GM19238 (cell line): ENCODE results near the gene SMARCB1.

Source experiments
- DNase-seq: peaks from one replicate; pipeline ENCODE4 v3.0.0; 2011; ENCODE audit warnings: low spot score; ENCODE audit not compliant: insufficient read length

SMARCB1 gene

DNA sequence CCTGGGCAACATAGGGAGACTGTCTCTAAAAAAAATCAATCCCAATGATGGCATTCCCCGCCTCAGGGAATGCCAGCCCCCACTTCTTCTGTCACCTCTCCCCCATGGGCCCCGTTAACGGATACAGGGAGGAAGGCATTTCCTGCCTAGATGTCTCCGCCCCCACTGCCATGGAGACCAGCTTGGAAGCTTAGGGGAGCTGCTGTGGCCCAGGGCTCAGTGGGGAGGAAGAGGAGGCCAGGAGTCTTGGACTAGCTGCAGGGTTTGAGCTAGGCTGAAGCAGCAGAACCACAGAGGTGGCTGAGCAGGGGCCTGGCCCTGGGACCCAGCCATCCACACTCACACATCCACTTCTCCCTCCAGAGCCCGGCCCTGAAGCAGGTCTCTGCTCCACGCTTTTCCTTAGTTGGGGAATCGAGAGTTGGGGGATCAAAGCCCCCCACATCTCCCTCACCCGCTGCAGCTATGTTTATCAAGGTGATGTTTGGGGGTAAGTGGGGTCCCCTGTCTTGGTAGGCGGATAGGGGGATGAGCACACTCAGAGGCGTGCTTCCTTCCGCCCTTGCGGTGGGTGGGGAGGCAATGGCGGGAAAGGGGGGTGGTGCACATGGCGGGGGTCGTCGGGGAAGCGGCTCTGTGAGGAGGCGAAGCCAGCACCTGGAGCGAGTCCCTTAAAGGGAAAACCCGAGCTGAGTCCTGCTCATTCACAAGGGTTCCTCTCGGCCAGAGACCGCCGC is 23.8 kb upstream of the SMARCB1 start, which contains the start of gene C22orf15:
Gene C22orf15 (plus strand): TSS at position 149 of the 737 bp plus-strand sequence. CDS start 317 bp downstream, at position 466.
- no peak for DNase-seq

DNA sequence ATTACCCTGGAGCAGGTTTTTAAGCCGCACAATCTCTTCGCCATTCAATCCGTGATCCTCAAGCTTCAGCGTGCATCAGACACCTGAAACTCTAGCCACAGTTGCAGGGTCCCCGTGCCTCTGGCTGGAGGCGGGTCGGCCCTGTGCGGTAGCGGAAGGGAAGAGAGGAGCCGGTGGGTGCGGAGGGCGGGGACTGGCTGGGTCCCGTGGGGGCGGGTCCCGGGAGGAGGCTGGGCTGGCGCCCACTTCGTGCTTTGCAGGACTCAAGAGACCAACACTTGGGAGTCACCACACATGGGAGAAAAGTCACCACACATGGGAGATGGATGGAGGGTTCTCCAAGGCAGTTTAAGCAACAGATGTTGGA is 23.2 kb upstream of the SMARCB1 start:
- DNase-seq = no peak

DNA sequence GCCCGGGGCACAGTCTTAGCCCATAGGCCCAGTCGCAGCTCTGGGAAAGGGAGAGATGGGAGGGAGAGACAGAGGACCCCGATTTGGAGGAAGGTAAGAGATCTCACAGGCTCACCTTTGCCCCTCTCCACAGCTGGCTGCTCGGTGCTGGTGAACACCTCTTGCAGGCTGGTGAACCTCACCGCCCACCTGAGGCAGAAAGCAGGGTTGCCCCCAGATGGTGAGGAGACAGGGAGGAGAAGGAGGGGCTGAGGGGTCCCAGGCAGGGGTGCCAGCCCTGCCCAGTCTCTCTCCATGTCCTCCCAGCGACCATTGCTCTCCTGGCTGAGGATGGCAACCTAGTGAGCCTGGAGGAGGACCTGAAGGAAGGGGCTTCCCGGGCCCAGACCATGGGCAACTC is 22.8 kb upstream of the SMARCB1 start:
- DNase-seq = no peak

DNA sequence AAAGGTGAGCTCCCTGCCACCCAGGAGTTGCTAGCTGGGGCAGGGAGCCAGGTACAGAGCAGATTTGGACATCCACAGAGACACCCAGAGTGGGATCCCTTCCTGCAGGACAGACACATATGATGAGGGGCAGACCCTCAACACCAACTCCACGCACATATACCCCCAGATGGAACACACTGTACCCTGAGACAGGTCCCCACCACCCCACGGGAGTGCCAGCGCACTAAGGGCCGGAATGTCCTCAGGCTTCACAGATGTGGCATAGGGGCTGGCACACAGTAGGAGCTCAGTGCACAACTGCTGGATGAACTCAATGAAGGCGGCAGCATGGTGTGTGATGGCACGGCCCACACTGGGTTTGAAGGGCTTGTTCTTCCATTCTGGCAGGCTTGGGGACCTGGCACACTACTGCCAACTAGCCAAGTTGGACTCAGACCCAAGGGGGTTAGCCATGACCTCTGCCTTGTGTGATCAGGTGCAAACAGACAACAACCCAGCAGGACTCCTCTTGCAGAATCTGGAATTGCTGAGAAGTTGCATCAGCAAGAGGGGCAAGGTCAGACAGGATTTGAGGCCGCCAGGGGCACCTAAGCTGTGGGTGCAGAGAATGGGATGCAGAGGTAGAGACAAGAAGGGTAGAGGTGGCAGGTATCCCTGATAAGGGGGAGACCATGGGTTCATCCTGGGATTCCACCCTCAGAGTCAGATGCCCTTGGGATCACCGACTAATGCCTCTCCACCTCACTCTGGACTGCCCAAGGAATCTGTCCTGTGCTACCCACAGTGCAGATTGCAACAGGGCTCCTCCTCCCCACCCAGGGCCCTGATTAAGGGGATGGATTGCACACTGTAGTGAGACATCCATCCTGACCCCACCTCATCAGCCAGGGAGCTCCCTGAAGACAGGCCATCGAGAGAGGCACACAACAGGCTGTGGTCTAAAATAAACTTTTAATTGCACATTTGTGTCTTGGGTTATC is 21.6 kb upstream of the SMARCB1 start:
- no peak for DNase-seq

DNA sequence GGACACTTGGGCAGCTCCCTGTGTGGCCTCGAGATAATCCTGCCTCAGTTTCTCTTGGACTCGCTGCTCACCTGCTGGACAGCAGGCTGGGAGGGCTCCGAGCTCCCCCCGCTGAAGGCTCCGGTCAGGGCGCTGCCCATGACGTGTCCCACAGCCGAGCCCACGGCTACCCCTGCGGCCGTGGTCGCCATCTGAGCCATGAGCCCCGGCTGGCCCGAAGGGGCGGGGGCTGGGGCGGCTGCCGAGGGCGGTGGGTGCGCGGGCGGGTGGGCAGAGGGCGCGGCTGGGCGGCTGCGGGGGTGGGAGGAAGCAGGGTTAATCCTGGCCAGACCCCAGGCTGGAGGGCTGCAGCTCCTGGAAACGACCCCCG is 19.5 kb upstream of the SMARCB1 start:
- DNase-seq = no peak

DNA sequence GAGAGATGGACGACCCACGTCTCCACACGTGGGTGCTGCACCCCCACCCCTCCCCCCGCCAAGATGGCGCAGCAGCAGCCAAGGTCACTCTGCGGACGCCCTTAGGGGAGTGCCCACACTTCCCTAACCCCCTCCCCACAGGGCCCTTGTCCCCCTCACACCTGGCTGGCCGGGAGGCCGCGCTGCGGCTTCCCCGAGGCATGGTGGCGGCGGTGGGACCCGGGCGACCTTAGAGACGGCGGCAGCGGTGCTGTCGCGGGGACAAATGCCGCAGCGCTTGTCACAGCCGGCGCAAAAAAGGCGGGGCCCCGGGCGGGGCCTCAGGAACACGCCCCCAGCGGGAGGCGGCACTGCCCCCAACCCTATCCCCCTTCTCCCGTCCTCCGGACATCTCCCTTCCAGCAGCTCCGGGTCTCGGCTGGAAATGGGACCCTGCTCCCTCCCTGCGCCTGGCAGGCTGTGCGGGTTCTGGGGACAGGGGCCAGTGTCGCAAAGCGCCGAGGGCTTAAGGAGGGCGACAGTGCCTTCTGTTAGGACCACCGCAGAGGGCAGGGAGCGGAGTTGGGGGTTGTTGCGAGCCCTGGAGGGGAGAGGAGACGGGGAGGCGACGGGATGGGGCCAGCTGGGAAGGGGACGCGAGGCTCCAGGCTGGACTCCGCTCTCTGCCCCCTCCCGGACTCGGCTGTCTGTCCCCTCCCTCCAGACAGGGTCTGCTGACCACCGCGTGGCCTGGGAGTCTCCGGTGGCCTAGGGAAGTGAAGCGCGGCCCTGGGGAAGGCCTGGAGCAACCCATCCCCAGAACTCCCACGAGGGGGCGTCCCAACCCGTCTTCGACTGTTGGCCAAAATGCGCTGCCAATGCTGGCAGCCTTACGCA is 18.9 kb upstream of the SMARCB1 start, which contains the start of gene CHCHD10:
Gene CHCHD10 (minus strand): TSS at position 300 of the 876 bp plus-strand sequence. CDS start 98 bp downstream, at position 202.
- DNase-seq = peak; percentile 89

DNA sequence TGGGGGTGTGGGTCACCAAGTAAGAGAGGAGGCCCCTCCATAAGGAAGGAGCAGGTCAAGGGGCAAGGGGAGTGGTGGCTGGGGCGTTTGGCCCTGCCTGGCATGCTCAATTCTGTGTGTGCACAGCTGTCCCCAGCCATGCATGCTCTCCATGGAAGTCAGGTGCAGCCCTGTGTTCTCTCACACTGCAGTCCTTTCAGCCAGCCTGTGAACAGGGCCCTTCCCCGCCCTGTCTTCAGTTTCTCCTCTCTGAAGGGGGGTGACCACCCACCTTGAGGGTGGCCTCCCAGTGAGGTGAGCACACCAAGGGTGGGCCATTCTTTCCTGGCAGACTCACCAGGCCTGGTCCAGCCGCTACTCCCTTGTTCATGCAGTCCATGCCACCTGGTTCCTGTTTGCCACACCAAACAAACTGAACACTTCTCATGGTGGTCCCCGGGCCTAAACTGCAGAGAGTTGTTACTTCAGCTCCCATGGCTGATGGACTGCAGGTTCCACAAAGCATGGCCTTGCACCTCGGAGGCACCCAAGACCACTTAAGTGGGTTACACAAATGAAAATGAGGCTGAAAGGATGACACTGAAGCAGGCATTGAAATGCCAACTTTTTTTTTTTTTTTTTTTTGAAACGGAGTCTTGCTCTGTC is 17.3 kb upstream of the SMARCB1 start:
- DNase-seq = no peak

DNA sequence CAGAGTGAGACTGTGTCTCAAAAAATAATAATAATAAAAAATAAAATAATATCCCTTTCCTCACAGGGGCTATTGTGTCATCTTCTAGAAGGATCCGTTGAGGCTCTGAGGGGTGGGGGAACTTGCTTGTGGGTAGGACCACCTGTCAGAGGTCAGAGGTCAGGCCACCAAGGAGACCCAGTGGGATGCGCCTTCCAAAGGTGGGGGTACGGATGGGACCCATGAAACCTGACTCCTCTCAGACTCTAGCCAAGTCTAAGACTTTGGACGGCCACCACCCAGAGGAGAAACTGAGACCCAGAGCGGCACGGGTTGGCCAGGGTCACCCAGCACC is 14.5 kb upstream of the SMARCB1 start:
- no peak for DNase-seq

DNA sequence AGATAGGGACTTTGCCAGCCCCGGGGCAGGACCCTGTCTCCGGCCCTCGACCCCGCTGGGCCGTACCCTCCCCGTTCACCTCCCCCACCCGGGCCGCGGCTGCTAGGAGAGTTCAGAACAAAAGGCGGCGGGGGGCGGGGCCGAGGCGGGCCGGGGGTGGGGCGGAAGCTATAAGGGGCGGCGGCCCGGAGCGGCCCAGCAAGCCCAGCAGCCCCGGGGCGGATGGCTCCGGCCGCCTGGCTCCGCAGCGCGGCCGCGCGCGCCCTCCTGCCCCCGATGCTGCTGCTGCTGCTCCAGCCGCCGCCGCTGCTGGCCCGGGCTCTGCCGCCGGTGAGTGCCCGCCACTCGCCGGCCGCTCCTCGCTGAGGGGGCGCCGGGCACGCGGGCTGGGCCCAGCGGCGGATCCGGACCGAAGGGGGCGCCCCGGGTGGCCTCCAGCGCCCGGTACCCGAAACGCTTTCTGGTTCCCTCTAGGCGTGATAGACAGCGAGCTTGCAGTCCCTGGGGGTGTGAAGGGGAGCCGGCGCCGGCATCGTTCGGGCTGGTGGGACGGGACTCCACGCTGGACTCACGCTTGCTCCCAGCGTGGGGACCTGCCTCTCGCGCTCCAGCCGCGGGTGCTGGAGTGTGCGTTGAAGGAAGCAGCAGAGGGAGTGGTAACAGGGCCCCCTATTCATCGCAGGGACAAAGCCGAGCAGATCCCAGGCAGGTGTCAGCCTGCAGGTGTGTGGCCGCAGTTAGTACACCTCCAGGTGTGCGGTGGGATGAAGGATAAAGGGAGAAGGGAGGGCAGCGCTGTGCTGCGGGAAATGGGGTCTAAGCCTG is 13.9 kb upstream of the SMARCB1 start, which contains the start of gene MMP11:
Gene MMP11 (plus strand): TSS at position 201 of the 825 bp plus-strand sequence. CDS start 22 bp downstream, at position 223.
- DNase-seq = no peak

DNA sequence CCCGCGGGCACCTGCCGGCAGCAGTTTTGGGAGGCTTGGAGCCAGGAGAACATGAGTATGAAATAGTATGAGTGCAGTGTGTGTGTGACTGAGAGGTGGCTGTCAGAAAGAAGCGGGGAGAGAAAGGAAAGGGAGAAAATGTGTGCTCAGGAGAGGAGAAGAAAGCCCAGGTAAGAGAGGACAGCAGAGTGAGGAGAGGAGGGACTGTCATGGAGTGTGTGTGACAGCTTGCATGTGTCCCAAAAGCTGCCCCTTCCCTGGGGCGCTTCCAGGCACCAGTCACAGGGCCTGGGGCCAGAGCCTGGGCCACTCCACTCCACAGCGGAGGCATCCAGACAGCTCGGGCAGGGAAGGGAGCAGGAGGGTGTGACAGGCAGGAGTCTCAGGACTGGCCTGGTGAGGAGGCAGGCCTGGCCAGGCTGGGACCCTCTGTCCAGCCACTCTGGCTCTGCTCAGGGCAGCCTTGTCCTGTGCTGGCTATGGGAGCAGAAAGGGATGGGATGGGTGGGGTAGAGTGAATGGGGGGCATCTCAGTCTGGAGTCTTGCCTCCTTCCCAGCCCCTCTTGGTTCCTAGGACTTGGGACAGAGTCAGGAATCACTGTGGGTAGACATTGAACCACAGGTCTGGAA is 13.2 kb upstream of the SMARCB1 start:
- no peak for DNase-seq

DNA sequence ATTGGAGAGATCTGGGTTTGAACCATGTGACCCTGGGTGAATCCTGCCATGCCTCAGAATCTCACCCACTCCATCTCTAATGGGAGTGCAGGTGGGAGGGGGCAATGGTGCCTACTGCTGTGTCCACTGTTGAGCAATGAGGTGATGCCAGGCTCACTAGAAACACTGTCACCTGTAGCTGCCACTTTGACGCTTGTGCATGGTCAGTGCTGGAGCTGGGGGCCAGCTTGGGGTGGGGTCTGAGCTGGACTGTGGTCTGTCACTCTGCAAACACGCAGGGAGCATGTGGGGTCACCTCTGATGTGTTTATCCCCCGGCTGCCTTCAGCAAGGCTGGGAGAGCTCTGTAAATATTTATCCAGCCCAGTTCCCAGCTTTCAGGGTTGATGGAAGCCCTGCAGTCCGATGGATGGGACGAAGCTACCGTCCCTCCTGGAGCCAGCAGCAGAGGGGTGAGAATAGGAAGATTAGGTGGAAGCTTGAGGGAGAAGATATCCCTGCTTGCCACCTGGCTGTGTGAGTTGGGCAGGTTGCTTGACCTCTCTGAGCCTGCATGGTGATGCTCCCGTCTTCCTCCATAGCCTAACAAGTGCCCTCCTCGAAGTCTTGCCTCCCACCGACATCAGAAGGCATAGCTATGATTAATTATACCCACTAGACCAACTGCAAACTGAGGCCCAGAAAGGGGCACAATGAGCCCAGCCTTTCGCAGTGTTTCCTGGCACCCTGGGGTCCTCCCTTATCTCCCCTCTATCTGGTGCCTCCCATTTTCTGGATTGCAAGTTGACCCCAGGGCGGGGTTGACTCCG is 12.4 kb upstream of the SMARCB1 start:
- no peak for DNase-seq

DNA sequence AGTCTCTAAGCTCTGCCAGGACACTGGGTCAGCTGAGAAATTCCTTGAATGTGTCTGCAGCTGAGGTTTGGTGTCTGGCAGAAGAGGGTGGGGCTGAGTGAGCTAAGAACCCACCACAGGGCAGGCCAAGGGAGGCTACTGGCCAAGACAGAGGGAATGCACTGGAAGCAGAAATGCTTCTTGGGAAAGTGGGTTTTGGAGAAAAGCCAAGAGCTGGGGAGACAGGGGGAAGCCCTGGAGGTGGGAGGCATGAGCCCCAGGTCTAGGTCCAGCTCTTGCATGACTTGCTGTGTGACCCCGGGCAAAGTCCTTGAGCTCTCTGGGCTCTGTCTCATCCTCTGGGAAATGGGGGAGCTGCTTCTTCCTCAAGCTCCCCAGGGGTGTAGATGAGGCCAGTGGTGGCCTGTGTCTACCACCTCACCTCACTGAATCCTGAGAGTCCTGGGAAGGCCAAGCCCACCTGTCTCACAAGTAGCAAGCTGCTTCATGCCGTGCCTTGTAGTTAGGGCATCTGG is 11.8 kb upstream of the SMARCB1 start:
- no peak for DNase-seq

DNA sequence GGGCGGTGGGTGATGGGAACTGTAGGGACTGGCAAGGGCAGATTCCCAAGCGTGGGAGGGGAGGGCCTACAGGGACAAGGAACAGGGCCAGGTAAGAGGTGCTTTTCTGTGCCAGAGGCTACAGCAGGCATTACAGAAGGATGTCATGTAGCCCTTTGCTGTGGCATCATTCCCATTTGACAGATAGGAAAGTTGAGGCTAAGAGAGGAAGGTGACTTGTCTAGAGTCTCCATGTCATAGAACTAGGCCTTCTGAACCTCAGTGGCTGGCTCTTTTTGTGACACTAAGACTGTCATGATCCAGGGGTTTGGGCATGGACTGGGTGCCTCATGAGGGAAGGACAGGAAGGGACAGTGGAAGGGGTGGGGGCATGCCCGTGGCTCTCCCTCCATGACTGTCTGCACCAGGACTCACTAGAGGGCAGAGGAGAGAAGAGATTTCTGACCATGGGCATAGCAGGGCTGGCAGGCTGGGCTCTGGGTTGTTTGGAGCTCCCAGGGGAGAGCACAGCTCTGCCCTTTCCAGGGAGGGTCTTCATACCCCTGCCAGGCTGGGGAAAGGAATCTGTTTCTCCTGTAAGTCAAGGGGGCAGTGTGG is 10.9 kb upstream of the SMARCB1 start:
- DNase-seq = no peak

DNA sequence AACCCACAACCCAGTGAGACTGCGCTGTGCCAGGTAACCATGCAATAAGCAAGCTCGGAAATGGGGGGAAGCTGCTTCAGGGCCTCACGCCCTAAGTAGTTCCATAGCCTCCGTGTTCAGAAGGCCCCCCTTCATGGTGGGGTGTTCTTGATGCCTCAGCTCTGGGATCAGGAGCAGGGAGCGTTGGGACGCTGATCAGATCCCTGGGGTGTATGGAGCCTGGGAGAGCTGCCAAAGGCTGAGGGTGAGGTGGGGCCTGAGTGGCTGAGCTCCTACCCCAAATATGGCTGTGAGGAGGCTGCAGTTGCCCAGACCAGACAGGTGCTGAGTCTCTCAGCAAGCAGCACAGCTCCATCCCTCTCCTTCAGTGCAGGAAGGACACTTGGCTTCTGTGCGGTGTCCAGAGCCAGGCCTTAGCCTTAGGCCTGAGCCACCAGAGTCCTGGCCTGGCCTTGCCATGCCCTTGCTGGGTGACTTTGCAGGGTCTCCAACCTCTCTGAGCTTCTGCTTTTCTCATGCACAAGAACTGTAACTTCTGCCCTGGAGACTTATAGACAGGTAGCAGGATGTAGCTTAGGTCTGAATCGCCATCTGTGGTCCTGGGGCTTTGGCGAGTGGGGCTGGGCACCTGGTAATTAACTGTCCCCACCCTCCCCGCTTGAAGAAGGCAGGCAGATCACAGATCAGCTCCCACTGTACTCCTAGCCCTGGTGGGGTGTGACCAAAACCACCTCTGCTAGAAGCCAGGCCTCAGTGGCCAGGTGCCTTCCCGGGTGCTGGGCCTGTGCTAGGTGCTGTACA is 8.8 kb upstream of the SMARCB1 start:
- DNase-seq = no peak

DNA sequence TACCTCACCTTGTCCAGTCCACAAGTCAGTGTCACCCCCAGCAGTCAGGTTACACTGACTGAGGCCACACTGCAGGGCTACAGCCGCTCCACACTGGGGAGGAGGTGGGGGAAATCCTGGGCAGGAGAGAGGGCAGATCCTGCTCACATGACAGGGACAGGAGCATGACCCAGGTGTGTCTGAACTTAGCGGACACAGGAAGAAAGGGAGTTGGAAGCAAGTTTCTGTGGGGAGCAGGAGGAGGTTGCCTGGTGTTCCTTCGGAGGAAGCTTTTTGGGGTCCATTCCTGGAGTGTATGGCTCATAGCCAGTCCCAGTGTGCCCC is 8.2 kb upstream of the SMARCB1 start:
- no peak for DNase-seq

DNA sequence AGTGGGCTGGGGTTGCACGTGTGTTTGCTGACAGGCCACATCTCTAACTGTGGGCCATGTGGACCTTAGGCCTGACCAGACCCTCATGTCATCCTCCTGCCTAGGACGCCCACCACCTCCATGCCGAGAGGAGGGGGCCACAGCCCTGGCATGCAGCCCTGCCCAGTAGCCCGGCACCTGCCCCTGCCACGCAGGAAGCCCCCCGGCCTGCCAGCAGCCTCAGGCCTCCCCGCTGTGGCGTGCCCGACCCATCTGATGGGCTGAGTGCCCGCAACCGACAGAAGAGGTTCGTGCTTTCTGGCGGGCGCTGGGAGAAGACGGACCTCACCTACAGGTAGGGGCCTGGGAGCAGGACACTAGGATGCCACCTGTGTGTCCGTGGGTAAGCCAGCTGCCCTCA is 7.7 kb upstream of the SMARCB1 start:
- DNase-seq = no peak

DNA sequence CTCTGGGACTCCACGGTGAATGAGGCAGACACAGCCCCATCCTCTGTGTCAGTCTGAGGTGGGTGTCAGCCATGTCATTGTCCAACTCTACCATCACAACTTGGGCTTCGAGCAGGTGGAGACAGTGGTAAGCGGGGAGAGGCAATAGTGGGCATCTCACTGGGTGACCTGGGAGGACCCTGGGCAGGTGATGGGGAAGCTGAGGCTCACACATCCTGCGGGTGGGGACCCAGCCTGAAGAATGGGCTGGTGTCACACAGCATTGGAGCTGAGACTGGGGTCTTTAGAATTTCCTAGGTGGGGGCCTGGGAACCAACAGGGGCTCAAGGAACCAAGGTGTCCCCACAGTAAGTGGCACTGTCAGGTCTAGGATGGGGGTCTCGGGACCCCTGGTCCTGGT is 7.0 kb upstream of the SMARCB1 start:
- no peak for DNase-seq
